ENCODE measurements around the gene PRPH. TPM values are rescaled to one million over a fixed set of nuclear protein-coding genes. Genes with fewer than 3 reads are reported as not detected.

Gene PRPH
- total and polyA plus RNA-seq, 2 of the 13 experiments (the other 11 are each of a cell fraction or from before 2014, with no cell fraction given), result 0.12 TPM; not detected in 1

GRCh38 chr12:49347311-49348193, 52.6 kb downstream of the PRPH start (continued):
- TF ChIP-seq EED (CRISPR knock-in tag; IDR thresholded peaks at IDR 0.05) (no peak), NFRKB (IDR thresholded peaks at IDR 0.05) (no peak), REPIN1 (CRISPR knock-in tag; IDR thresholded peaks at IDR 0.05; ENCODE audit: borderline replicate concordance, low read depth) (peak; percentile 97), TP53 (CRISPR knock-in tag; conservative IDR thresholded peaks at IDR 0.05) (peak; percentile 91; the same call in 1 of the 2 replicates), ZNF512B (CRISPR knock-in tag; IDR thresholded peaks at IDR 0.05; ENCODE audit: borderline replicate concordance) (0 out of 2 replicates have a peak, but pooled peaks have one; percentile 50), ZFP90 (CRISPR knock-in tag; IDR thresholded peaks at IDR 0.05; ENCODE audit: borderline replicate concordance) (peak; percentile 93), ADNP (CRISPR knock-in tag; IDR thresholded peaks at IDR 0.05) (no peak), ATRX (CRISPR knock-in tag; IDR thresholded peaks at IDR 0.05; ENCODE audit: borderline replicate concordance) (no peak), XBP1 (CRISPR knock-in tag; IDR thresholded peaks at IDR 0.05) (peak; percentile 75; the same call in 1 of the 2 replicates), ZNF543 (CRISPR knock-in tag; IDR thresholded peaks at IDR 0.05) (0 out of 2 replicates have a peak, but pooled peaks have one; percentile 82), SMC3 (IDR thresholded peaks at IDR 0.05; ENCODE audit: low read length) (no peak), NFKB2 (CRISPR knock-in tag; IDR thresholded peaks at IDR 0.05; ENCODE audit: borderline replicate concordance) (peak; percentile 55; the same call in 1 of the 2 replicates), BORCS8-MEF2B (CRISPR knock-in tag; IDR thresholded peaks at IDR 0.05) (peak; percentile 78), IRF2 (CRISPR knock-in tag; IDR thresholded peaks at IDR 0.05) (peak; percentile 90), POLR2AphosphoS2 (IDR thresholded peaks at IDR 0.05; ENCODE audit: low read depth, low read length) (no peak), ZBTB26 (CRISPR knock-in tag; IDR thresholded peaks at IDR 0.05; ENCODE audit: borderline replicate concordance) (peak; percentile 33; the same call in 1 of the 2 replicates), RARG (CRISPR knock-in tag; IDR thresholded peaks at IDR 0.05; ENCODE audit: low read depth) (no peak), PAX8 (CRISPR knock-in tag; IDR thresholded peaks at IDR 0.05; ENCODE audit: borderline replicate concordance) (no peak)

Data from HepG2 (cell line).